Activated B cell treated with CpG ODN at 0.5 μM for 24 hours (primary cell): ENCODE data around the gene CEL. TPM values are rescaled to one million over a fixed set of nuclear protein-coding genes. Genes with fewer than 3 reads are reported as not detected.
"Not testable (repeated sequence)": the region's sequence is repeated elsewhere in the genome, so short reads cannot be mapped to it uniquely, and the experiment has no call there.

Experiments used
- ATAC-seq: fragments of 200-7000 bp; cut with Tn5 transposase; one replicate; pipeline ENCODE4 v1.10.0; 2021; ENCODE audit warnings: low read depth, mild to moderate bottlenecking, moderate library complexity
- CTCF ChIA-PET: fragments of 350-600 bp; sonication (Branson Sonifier 250); formaldehyde crosslinking; loops from one replicate; lab custom pipeline; 2021; ENCODE audit warnings: antibody characterized with exemption; lab: Charles Lee
- POLR2A ChIA-PET: fragments of 350-600 bp; sonication (Branson Sonifier 250); formaldehyde crosslinking; loops from one replicate; lab custom pipeline; 2021; ENCODE audit warnings: antibody characterized with exemption; lab: Charles Lee
- DNase-seq: peaks from one replicate; pipeline ENCODE4 v3.0.0; 2022
- H3K27ac Mint-ChIP-seq: one replicate; pipeline ENCODE4 v1.8.0; 2020; ENCODE audit warnings: mixed read lengths
- H3K27me3 Mint-ChIP-seq: one replicate; pipeline ENCODE4 v1.8.0; 2021; ENCODE audit warnings: mixed read lengths
- H3K36me3 Mint-ChIP-seq: one replicate; pipeline ENCODE4 v1.8.0; 2021; ENCODE audit warnings: low read depth, mixed read lengths
- H3K4me1 Mint-ChIP-seq: one replicate; pipeline ENCODE4 v1.8.0; 2021; ENCODE audit warnings: mixed read lengths
- H3K4me3 Mint-ChIP-seq: one replicate; pipeline ENCODE4 v1.8.0; 2020; ENCODE audit warnings: mild to moderate bottlenecking, mixed read lengths
- H3K9me3 Mint-ChIP-seq: one replicate; pipeline ENCODE4 v1.8.0; 2020; ENCODE audit warnings: mixed read lengths
- CTCF ChIP-seq: fragments of 200-600 bp; IDR thresholded peaks from one replicate; pipeline ENCODE4 v1.8.0; 2022; ENCODE audit warnings: antibody characterized with exemption, mild to moderate bottlenecking
- intact Hi-C: fragments of 100-400 bp; cut with micrococcal nuclease; formaldehyde crosslinking; loops from one replicate; pipeline ENCODE4 v1.15.1; 2024
- total RNA-seq: library from RNA; stranded (reverse); gene quantifications from 2 replicates; pipeline ENCODE4 v1.2.3, GENCODE V29; 2022

CEL gene
- total RNA-seq, 1 donor from 2014 or later = 0.49 TPM

DNA sequence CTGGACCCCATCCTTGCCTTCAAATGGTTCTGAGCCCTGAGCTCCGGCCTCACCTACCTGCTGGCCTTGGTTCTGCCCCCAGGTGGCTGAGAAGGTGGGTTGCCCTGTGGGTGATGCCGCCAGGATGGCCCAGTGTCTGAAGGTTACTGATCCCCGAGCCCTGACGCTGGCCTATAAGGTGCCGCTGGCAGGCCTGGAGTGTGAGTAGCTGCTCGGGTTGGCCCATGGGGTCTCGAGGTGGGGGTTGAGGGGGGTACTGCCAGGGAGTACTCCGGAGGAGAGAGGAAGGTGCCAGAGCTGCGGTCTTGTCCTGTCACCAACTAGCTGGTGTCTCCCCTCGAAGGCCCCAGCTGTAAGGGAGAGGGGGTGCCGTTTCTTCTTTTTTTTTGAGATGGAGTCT lies 5.2 kb downstream of the CEL start:
- no peaks in the 10 kb centered on the region for H3K27me3 Mint-ChIP-seq
- POLR2A ChIA-PET = no interaction called here
- CTCF ChIA-PET = no interaction called here

GRCh38 chr9:133067813-133068212 lies 6.0 kb downstream of the CEL start:
- Mint-ChIP-seq H3K4me3 (no peak overlapping the region), H3K9me3 (no peaks in the 10 kb centered on the region), H3K27me3 (no peaks in the 10 kb centered on the region), H3K27ac (no peak overlapping the region), H3K4me1 (no peaks in the 10 kb centered on the region), H3K36me3 (no peaks in the 10 kb centered on the region)
- intact Hi-C loops = no loop called here
- ChIA-PET CTCF (no interaction called here), POLR2A (no interaction called here)
- no peak for DNase-seq
- no peak for TF ChIP-seq CTCF
- ATAC-seq = no peak

More for the DNA sequence above, 5.2 kb downstream of the CEL start:
- intact Hi-C loops = no loop called here
- Mint-ChIP-seq H3K36me3 (no peaks in the 10 kb centered on the region), H3K4me3 (no peak overlapping the region), H3K27ac (no peak overlapping the region), H3K4me1 (no peaks in the 10 kb centered on the region), H3K9me3 (no peaks in the 10 kb centered on the region)
- DNase-seq = no peak
- no peak for TF ChIP-seq CTCF
- no peak for ATAC-seq

DNA sequence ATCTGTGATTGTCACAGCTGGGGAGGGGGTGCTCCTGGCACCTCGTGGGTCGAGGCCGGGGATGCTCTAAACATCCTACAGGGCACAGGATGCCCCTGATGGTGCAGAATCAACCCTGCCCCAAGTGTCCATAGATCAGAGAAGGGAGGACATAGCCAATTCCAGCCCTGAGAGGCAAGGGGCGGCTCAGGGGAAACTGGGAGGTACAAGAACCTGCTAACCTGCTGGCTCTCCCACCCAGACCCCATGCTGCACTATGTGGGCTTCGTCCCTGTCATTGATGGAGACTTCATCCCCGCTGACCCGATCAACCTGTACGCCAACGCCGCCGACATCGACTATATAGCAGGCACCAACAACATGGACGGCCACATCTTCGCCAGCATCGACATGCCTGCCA lies 6.7 kb downstream of the CEL start:
- POLR2A ChIA-PET, H3K27ac Mint-ChIP-seq, H3K27me3 Mint-ChIP-seq, DNase-seq, H3K4me1 Mint-ChIP-seq, H3K9me3 Mint-ChIP-seq, CTCF ChIA-PET, intact Hi-C loops, H3K4me3 Mint-ChIP-seq, H3K36me3 Mint-ChIP-seq, ATAC-seq: not testable (repeated sequence)

- H3K27ac Mint-ChIP-seq, H3K27me3 Mint-ChIP-seq, H3K9me3 Mint-ChIP-seq, intact Hi-C loops, ATAC-seq, DNase-seq, POLR2A ChIA-PET, H3K4me3 Mint-ChIP-seq, H3K4me1 Mint-ChIP-seq, H3K36me3 Mint-ChIP-seq, CTCF ChIA-PET: not testable (repeated sequence)
Measured at GRCh38 chr9:133070500-133070961, 8.8 kb downstream of the CEL start.

- H3K36me3 Mint-ChIP-seq, POLR2A ChIA-PET, H3K4me1 Mint-ChIP-seq, H3K4me3 Mint-ChIP-seq, DNase-seq, ATAC-seq, intact Hi-C loops, H3K9me3 Mint-ChIP-seq, H3K27ac Mint-ChIP-seq, CTCF ChIA-PET, H3K27me3 Mint-ChIP-seq: not testable (repeated sequence)
Measured at GRCh38 chr9:133070985-133071384, 9.2 kb downstream of the CEL start.

- H3K36me3 Mint-ChIP-seq = no peaks in the 10 kb centered on the region
- CTCF ChIA-PET = no interaction called here
Measured at GRCh38 chr9:133071484-133072150, 9.8 kb downstream of the CEL start.

DNA sequence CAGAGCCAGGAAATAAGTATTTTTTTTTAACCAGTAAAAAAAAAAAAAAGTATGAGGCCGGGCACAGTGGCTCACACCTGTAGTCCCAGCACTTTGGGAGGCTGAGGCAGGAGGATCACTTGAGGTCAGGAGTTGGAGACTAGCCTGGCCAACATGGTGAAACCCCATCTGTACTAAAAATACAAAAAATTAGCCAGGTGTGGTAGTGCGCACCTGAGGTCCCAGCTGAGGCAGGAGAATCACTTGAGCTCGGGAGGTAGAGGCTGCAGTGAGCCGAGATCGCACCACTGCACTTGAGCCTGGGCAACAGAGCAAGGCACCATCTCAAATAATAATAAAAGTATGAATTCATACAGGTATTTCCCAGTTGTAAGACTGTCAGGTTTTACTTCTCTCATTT lies 10.4 kb downstream of the CEL start:
- intact Hi-C loops, H3K4me1 Mint-ChIP-seq, H3K27me3 Mint-ChIP-seq, DNase-seq, H3K4me3 Mint-ChIP-seq, H3K27ac Mint-ChIP-seq, CTCF ChIA-PET, ATAC-seq, H3K9me3 Mint-ChIP-seq, H3K36me3 Mint-ChIP-seq, POLR2A ChIA-PET: not testable (repeated sequence)

More at GRCh38 chr9:133071484-133072150, 9.8 kb downstream of the CEL start:
- no peak for DNase-seq
- no peak overlapping the region for H3K27ac Mint-ChIP-seq
- no peak overlapping the region for H3K4me3 Mint-ChIP-seq
- POLR2A ChIA-PET = no interaction called here
- TF ChIP-seq CTCF = no peak
- no peaks in the 10 kb centered on the region for H3K9me3 Mint-ChIP-seq
- ATAC-seq = no peak
- H3K4me1 Mint-ChIP-seq = no peaks in the 10 kb centered on the region
- intact Hi-C loops = no loop called here
- H3K27me3 Mint-ChIP-seq = peaks cover 3% of the 10 kb centered on the region
